Smooth muscle cell (in vitro differentiated cells): ENCODE data around the gene RAB11FIP3. TPM values are rescaled to one million over a fixed set of nuclear protein-coding genes. Genes with fewer than 3 reads are reported as not detected.
A peak's percentile ranks its signal among the peaks of the same experiment; 100 is the strongest.

Experiments used
- DNase-seq: peaks from one replicate; lab custom pipeline; 2025; ENCODE audit not compliant: unreplicated experiment; lab: John Stamatoyannopoulos, UW
- H2AFZ ChIP-seq: fragments of 200-600 bp; sonication (generic); 2 replicates; pipeline ENCODE4 v1.6.0; 2016; ENCODE audit warnings: antibody characterized with exemption, low read depth, mild to moderate bottlenecking
- H3F3A ChIP-seq: fragments of 200-600 bp; sonication (generic); 2 replicates; pipeline ENCODE4 v1.6.0; 2017; ENCODE audit warnings: antibody characterized with exemption, low read depth
- H3K27ac ChIP-seq: fragments of 200-600 bp; sonication (generic); 2 replicates; pipeline ENCODE4 v1.5.1; 2016; ENCODE audit warnings: low read depth, mild to moderate bottlenecking
- H3K27me3 ChIP-seq: fragments of 200-600 bp; sonication (generic); 2 replicates; pipeline ENCODE4 v1.6.1; 2016; ENCODE audit warnings: low read depth, mild to moderate bottlenecking
- H3K36me3 ChIP-seq: fragments of 200-600 bp; sonication (generic); 2 replicates; pipeline ENCODE4 v1.5.1; 2016; ENCODE audit warnings: low read depth
- H3K4me1 ChIP-seq: fragments of 200-600 bp; sonication (generic); 2 replicates; pipeline ENCODE4 v1.5.1; 2016; ENCODE audit warnings: low read depth
- H3K4me2 ChIP-seq: fragments of 200-600 bp; sonication (generic); 2 replicates; pipeline ENCODE4 v1.6.0; 2016; ENCODE audit warnings: mild to moderate bottlenecking
- H3K4me3 ChIP-seq: fragments of 200-600 bp; sonication (generic); 2 replicates; pipeline ENCODE4 v1.5.1; 2016; ENCODE audit warnings: mild to moderate bottlenecking
- H3K79me2 ChIP-seq: fragments of 200-600 bp; sonication (generic); 2 replicates; pipeline ENCODE4 v1.6.0; 2016; ENCODE audit warnings: low read depth, mild to moderate bottlenecking
- H3K9ac ChIP-seq: fragments of 200-600 bp; sonication (generic); 2 replicates; pipeline ENCODE4 v1.6.0; 2016; ENCODE audit warnings: low read depth
- H3K9me3 ChIP-seq: fragments of 200-600 bp; sonication (generic); replicated peaks from 2 replicates; pipeline ENCODE4 v1.5.1; 2016; ENCODE audit warnings: low read depth
- H4K20me1 ChIP-seq: fragments of 200-600 bp; sonication (generic); 2 replicates; pipeline ENCODE4 v1.6.0; 2016; ENCODE audit warnings: low read depth
- CTCF ChIP-seq: fragments of 200-600 bp; sonication (generic); IDR thresholded peaks from 2 replicates; pipeline ENCODE4 v1.5.1; 2017; ENCODE audit warnings: borderline replicate concordance, mild to moderate bottlenecking, antibody characterized with exemption; ENCODE audit not compliant: insufficient read depth, poor library complexity, severe bottlenecking
- WGBS: methylation state at CpG from one replicate; pipeline ENCODE4 v1.1.7; 2016; ENCODE audit warnings: low lambda C conversion rate; 5-methylcytosine and 5-hydroxymethylcytosine counted together
- polyA plus RNA-seq: library from polyadenylated mRNA; unstranded; fragments of >200 nt; fragmentation: Nextera tagmentation; extraction: Ambion mirVana; gene quantifications from 2 replicates; pipeline ENCODE4 v1.2.1, GENCODE V29; 2016
- total RNA-seq: library from RNA; depleted of rRNA; stranded (reverse); fragments of >200 nt; gene quantifications from 2 replicates; pipeline ENCODE4 v1.2.3, GENCODE V29; 2014

The RAB11FIP3 gene
- total and polyA plus RNA-seq, 2 experiments from 2014 or later = 19.5 to 20.4 TPM

- H3K27ac ChIP-seq = peak within 1 kb of the TSS; percentile 6
- no peak for TF ChIP-seq CTCF
- peak within 1 kb of the TSS; percentile 90 for H2AFZ ChIP-seq
- peaks cover 6% of the 10 kb centered on the region for H3F3A ChIP-seq
- 2% methylated on average over 36 of the region's 123 CpGs for WGBS
- H3K9me3 ChIP-seq = no peaks in the 10 kb centered on the region
- H3K4me1 ChIP-seq = peaks cover 12% of the 10 kb centered on the region
- no peaks in the 10 kb centered on the region for H3K36me3 ChIP-seq
- no peaks in the 10 kb centered on the region for H3K27me3 ChIP-seq
- peaks cover 25% of the 10 kb centered on the region for H4K20me1 ChIP-seq
- peak within 1 kb of the TSS; percentile 100 for H3K4me2 ChIP-seq
- H3K4me3 ChIP-seq = peak within 1 kb of the TSS; percentile 92
- peak within 1 kb of the TSS; percentile 73 for H3K9ac ChIP-seq
- peak; percentile 36 for DNase-seq
- peaks cover 30% of the 10 kb centered on the region for H3K79me2 ChIP-seq
Observed at GRCh38 chr16:381789-382717, 43.4 kb upstream of the RAB11FIP3 start, which contains the start of gene PGAP6. TSS of gene PGAP6 (minus strand) at chr16:381978. CDS start at chr16:381821, 157 bp downstream.

- Histone ChIP-seq H3K4me3 (peak overlapping the region; percentile 79), H3K79me2 (peaks cover 30% of the 10 kb centered on the region), H3K9ac (no peak overlapping the region), H3K9me3 (no peaks in the 10 kb centered on the region), H3K36me3 (no peaks in the 10 kb centered on the region), H3K27ac (no peak overlapping the region), H3K4me1 (peaks cover 16% of the 10 kb centered on the region), H3K27me3 (no peaks in the 10 kb centered on the region), H3K4me2 (peak overlapping the region; percentile 100), H4K20me1 (peaks cover 24% of the 10 kb centered on the region), H2AFZ (no peak overlapping the region), H3F3A (peaks cover 12% of the 10 kb centered on the region)
- WGBS = 15% methylated on average over 33 of the region's 33 CpGs
- no peak for TF ChIP-seq CTCF
- DNase-seq = no peak
Observed at GRCh38 chr16:383326-384051, 42.0 kb upstream of the RAB11FIP3 start.

GRCh38 chr16:386641-387156 lies 38.8 kb upstream of the RAB11FIP3 start:
- no peak for TF ChIP-seq CTCF
- Histone ChIP-seq H2AFZ (no peak overlapping the region), H3K36me3 (no peaks in the 10 kb centered on the region), H3K4me2 (no peak overlapping the region), H3K9me3 (no peaks in the 10 kb centered on the region), H3K79me2 (no peaks in the 10 kb centered on the region), H3K4me1 (peaks cover 17% of the 10 kb centered on the region), H4K20me1 (no peaks in the 10 kb centered on the region), H3K27ac (no peak overlapping the region), H3K27me3 (no peaks in the 10 kb centered on the region), H3K9ac (no peak overlapping the region), H3K4me3 (no peak overlapping the region), H3F3A (peaks cover 17% of the 10 kb centered on the region)
- WGBS = 69% methylated on average over 19 of the region's 19 CpGs
- DNase-seq = no peak
